HepG2 (cell line): Measurements from ENCODE around the gene CCDC175. TPM values are rescaled to one million over a fixed set of nuclear protein-coding genes. Genes with fewer than 3 reads are reported as not detected.

Experiments
- CREB1 ChIP-seq, 2 experiments: fragments of 450-650 bp in 1 of 2; IDR thresholded peaks; 2 replicates each; pipeline ENCODE4 v1.6.1; 2016 to 2017; ENCODE audit warnings: control low read depth in 1 of 2, mild to moderate bottlenecking in 1 of 2, missing compliant biosample characterization in 1 of 2, missing genetic modification characterization in 1 of 2
- DMTF1 ChIP-seq: sonication (generic); formaldehyde crosslinking; IDR thresholded peaks from 2 replicates; pipeline ENCODE4 v1.4.0; 2020; ENCODE audit warnings: mild to moderate bottlenecking, missing genetic modification reagents
- HIVEP1 ChIP-seq: sonication (generic); formaldehyde crosslinking; IDR thresholded peaks from 2 replicates; pipeline ENCODE4 v1.4.0; 2020; ENCODE audit warnings: mild to moderate bottlenecking, missing genetic modification reagents
- HNF1A ChIP-seq, 2 experiments: sonication (generic) in 1 of 2; formaldehyde crosslinking in 1 of 2; IDR thresholded peaks; 2 replicates each; pipeline versions ENCODE4 v1.4.0 to v1.6.1; 2016 to 2020; ENCODE audit warnings: borderline replicate concordance in 1 of 2, low read depth in 1 of 2, mild to moderate bottlenecking in 1 of 2, missing genetic modification reagents in 1 of 2
- HNRNPLL ChIP-seq: fragments of 200-400 bp; formaldehyde crosslinking; IDR thresholded peaks from 2 replicates; pipeline ENCODE4 v1.6.1; 2017; ENCODE audit warnings: mild to moderate bottlenecking, low read depth, low read length; ENCODE audit not compliant: poor library complexity, severe bottlenecking
- MAFK ChIP-seq, 2 experiments: IDR thresholded peaks in 1 of 2; conservative IDR thresholded peaks in 1 of 2; 2 replicates each; pipeline ENCODE4 v1.6.1; 2011; ENCODE audit warnings: improper control_type of control experiment in 2 of 2, low read length in 2 of 2
- NR3C1 ChIP-seq: sonication (generic); formaldehyde crosslinking; IDR thresholded peaks from 2 replicates; pipeline ENCODE4 v1.4.0; 2020; ENCODE audit warnings: missing genetic modification reagents
- TRAFD1 ChIP-seq: sonication (generic); formaldehyde crosslinking; IDR thresholded peaks from 2 replicates; pipeline ENCODE4 v1.5.1; 2020; ENCODE audit warnings: missing genetic modification reagents, mild to moderate bottlenecking, borderline replicate concordance
- ZBTB42 ChIP-seq: sonication (generic); formaldehyde crosslinking; IDR thresholded peaks from 2 replicates; pipeline ENCODE4 v1.5.0; 2020; ENCODE audit warnings: mild to moderate bottlenecking, missing genetic modification reagents
- ZBTB8A ChIP-seq: sonication (generic); formaldehyde crosslinking; IDR thresholded peaks from 2 replicates; pipeline ENCODE4 v1.4.0; 2020; ENCODE audit warnings: mild to moderate bottlenecking, low read depth, missing genetic modification reagents, borderline replicate concordance
- ZNF17 ChIP-seq: sonication (generic); formaldehyde crosslinking; IDR thresholded peaks from 2 replicates; pipeline ENCODE4 v1.5.0; 2020; ENCODE audit warnings: mild to moderate bottlenecking, missing genetic modification reagents
- ZNF513 ChIP-seq: sonication (generic); formaldehyde crosslinking; conservative IDR thresholded peaks from 2 replicates; pipeline ENCODE4 v1.5.0; 2020; ENCODE audit warnings: missing genetic modification reagents
- ZNF569 ChIP-seq: sonication (generic); formaldehyde crosslinking; IDR thresholded peaks from 2 replicates; pipeline ENCODE4 v1.5.0; 2020; ENCODE audit warnings: mild to moderate bottlenecking, missing genetic modification reagents, moderate library complexity, borderline replicate concordance
- ZNF720 ChIP-seq: sonication (generic); formaldehyde crosslinking; IDR thresholded peaks from 2 replicates; pipeline ENCODE4 v1.4.0; 2020; ENCODE audit warnings: missing genetic modification reagents
- ZSCAN21 ChIP-seq: sonication (generic); formaldehyde crosslinking; IDR thresholded peaks from 2 replicates; pipeline ENCODE4 v1.8.0; 2022; ENCODE audit warnings: mild to moderate bottlenecking, missing genetic modification reagents, moderate library complexity, borderline replicate concordance
- polyA plus RNA-seq, 8 experiments: library from polyadenylated mRNA; depleted of rRNA in 3 of 8; stranded (reverse) in 7 of 8; unstranded in 1 of 8; fragments of >200 nt; fragmentation: Illumina TruSeq in 4 of 8; extraction: Trizol in 4 of 8; gene quantifications; 2 replicates each; pipeline versions ENCODE4 v1.2.1 to v1.2.3, GENCODE V29; 2011 to 2016; ENCODE audit warnings: low read depth in 4 of 8, missing spikeins in 1 of 8, mixed read lengths in 1 of 8; ENCODE audit not compliant: insufficient read depth in 1 of 8
- total RNA-seq, 5 experiments: library from RNA; depleted of rRNA; stranded (reverse); fragments of >200 nt; fragmentation: Illumina TruSeq; extraction: Trizol; gene quantifications; 2 replicates each; pipeline ENCODE4 v1.2.3, GENCODE V29; 2016; ENCODE audit warnings: low read depth in 1 of 5

Gene CCDC175
- total and polyA plus RNA-seq, 2 of the 13 experiments (the other 11 are each of a cell fraction or from before 2014, with no cell fraction given) = not detected

GRCh38 chr14:59483819-59484638, 92.6 kb downstream of the CCDC175 start, which contains the start of the genes JKAMP and L3HYPDH (continued):
- TF ChIP-seq TRAFD1 (no peak), ZNF17 (CRISPR knock-in tag) (no peak; the same call in 1 of the 2 replicates), HNF1A (IDR thresholded peaks at IDR 0.05; ENCODE audit: low read depth) (0 out of 2 replicates have a peak, but pooled peaks have one; percentile 8), HNF1A (CRISPR knock-in tag; IDR thresholded peaks at IDR 0.05; ENCODE audit: borderline replicate concordance) (peak; percentile 76), ZSCAN21 (peak; percentile 97), HIVEP1 (CRISPR knock-in tag) (peak; percentile 95), NR3C1 (CRISPR knock-in tag) (no peak), MAFK (conservative IDR thresholded peaks at IDR 0.05 in 1 of 2, IDR thresholded peaks at IDR 0.05 in 1 of 2; ENCODE audit: low read length in 2 of 2) (peak; percentile 70 to 84), CREB1 (IDR thresholded peaks at IDR 0.05) (0 out of 2 replicates have a peak, but pooled peaks have one; percentile 1), CREB1 (CRISPR knock-in tag; IDR thresholded peaks at IDR 0.05) (no peak), DMTF1 (CRISPR knock-in tag) (peak; percentile 97; the same call in 1 of the 2 replicates), HNRNPLL (peak; percentile 88), ZBTB8A (peak; percentile 89), ZNF513 (CRISPR knock-in tag) (0 out of 2 replicates have a peak, but pooled peaks have one; percentile 28), ZBTB42 (CRISPR knock-in tag) (peak; percentile 90), ZNF720 (CRISPR knock-in tag) (no peak; the same call in 1 of the 2 replicates), ZNF569 (peak; percentile 98; the same call in 1 of the 2 replicates)
